ENCODE data around the gene CEP95.

GRCh38 chr17:64564098-64564497 is 57.3 kb downstream of the CEP95 start:
- TF ChIP-seq CTCF (IDR thresholded peaks at IDR 0.05) (no peak), POLR2A (IDR thresholded peaks at IDR 0.05) (no peak)

All from heart left ventricle (tissue), 13 donors.